ENCODE data around the gene CCNL2. TPM values are rescaled to one million over a fixed set of nuclear protein-coding genes. Genes with fewer than 3 reads are reported as not detected.

The CCNL2 gene
- total RNA-seq, 2 experiments from 2014 or later = 120 to 124 TPM

GRCh38 chr1:1354271-1355247 lies 44.6 kb downstream of the CCNL2 start:
- Mint-ChIP-seq H3K4me3 (no peak overlapping the region), H3K4me1 (peaks cover 15% of the 10 kb centered on the region), H3K27me3 (peaks cover 25% of the 10 kb centered on the region), H3K36me3 (no peaks in the 10 kb centered on the region), H3K27ac (no peak overlapping the region), H3K9me3 (ENCODE audit: low read depth) (no peaks in the 10 kb centered on the region)
- DNase-seq = no peak
- no peak for ATAC-seq
- CTCF ChIA-PET = interaction anchor here (5.0 kb wide), 1 partner anchor 16 kb away, joined by 42 read pairs; no protein-coding TSS in a partner anchor

- H3K4me3 Mint-ChIP-seq = no peak overlapping the region
- no peak for DNase-seq
- CTCF ChIA-PET = interaction anchor here (1.0 to 5.0 kb wide), 3 partner anchors 17 to 87 kb away, joined by 3 to 42 read pairs (median 3); partner anchors contain the start of gene CCNL2
- H3K36me3 Mint-ChIP-seq = no peaks in the 10 kb centered on the region
- no peak overlapping the region for H3K27ac Mint-ChIP-seq
- H3K4me1 Mint-ChIP-seq = peaks cover 7% of the 10 kb centered on the region
- H3K9me3 Mint-ChIP-seq (ENCODE audit: low read depth) = no peaks in the 10 kb centered on the region
- ATAC-seq = no peak
- peaks cover 25% of the 10 kb centered on the region for H3K27me3 Mint-ChIP-seq
These were observed 45.6 kb downstream of the CCNL2 start for GRCh38 chr1:1353389-1354151.

- Mint-ChIP-seq H3K4me3 (no peak overlapping the region), H3K27me3 (peaks cover 25% of the 10 kb centered on the region), H3K27ac (no peak overlapping the region), H3K4me1 (peaks cover 10% of the 10 kb centered on the region), H3K36me3 (no peaks in the 10 kb centered on the region), H3K9me3 (ENCODE audit: low read depth) (no peaks in the 10 kb centered on the region)
- DNase-seq = no peak
- no peak for ATAC-seq
- CTCF ChIA-PET = interaction anchor here (1.0 to 5.0 kb wide), 3 partner anchors 17 to 88 kb away, joined by 3 to 42 read pairs (median 3); partner anchors contain the start of gene CCNL2
These were observed 46.2 kb downstream of the CCNL2 start for GRCh38 chr1:1352786-1353388.

GRCh38 chr1:1351511-1352427 lies 47.4 kb downstream of the CCNL2 start:
- Mint-ChIP-seq H3K27me3 (peaks cover 25% of the 10 kb centered on the region), H3K9me3 (ENCODE audit: low read depth) (no peaks in the 10 kb centered on the region), H3K36me3 (no peaks in the 10 kb centered on the region), H3K4me3 (peak overlapping the region; percentile 37), H3K27ac (no peak overlapping the region), H3K4me1 (peaks cover 19% of the 10 kb centered on the region)
- no peak for ATAC-seq
- no peak for DNase-seq
- CTCF ChIA-PET = interaction anchor here (1.7 to 5.0 kb wide), 2 partner anchors 19 to 89 kb away, joined by 3 to 42 read pairs; no protein-coding TSS in a partner anchor

- H3K27ac Mint-ChIP-seq = peak within 1 kb of the TSS; percentile 24
- H3K36me3 Mint-ChIP-seq = no peaks in the 10 kb centered on the region
These were observed 49.7 kb downstream of the CCNL2 start, which contains the start of gene DVL1 for GRCh38 chr1:1349256-1350012. TSS of gene DVL1 (minus strand) at chr1:1349418. CDS start at chr1:1349065, 353 bp downstream.

GRCh38 chr1:1348420-1349255 lies 50.5 kb downstream of the CCNL2 start:
- Mint-ChIP-seq H3K4me1 (peaks cover 23% of the 10 kb centered on the region), H3K27ac (peak overlapping the region; percentile 24), H3K36me3 (no peaks in the 10 kb centered on the region), H3K9me3 (ENCODE audit: low read depth) (no peaks in the 10 kb centered on the region), H3K4me3 (peak overlapping the region; percentile 71), H3K27me3 (peaks cover 18% of the 10 kb centered on the region)
- CTCF ChIA-PET = interaction anchor here (1.0 to 1.9 kb wide), 7 partner anchors 23 to 227 kb away, joined by 3 to 16 read pairs (median 6); partner anchors contain the start of genes AURKAIP1 and CCNL2
- ATAC-seq = peak; percentile 50
- no peak for DNase-seq

More at GRCh38 chr1:1349256-1350012, 49.7 kb downstream of the CCNL2 start, which contains the start of gene DVL1:
- Mint-ChIP-seq H3K27me3 (peaks cover 25% of the 10 kb centered on the region), H3K4me1 (peaks cover 25% of the 10 kb centered on the region), H3K4me3 (peak within 1 kb of the TSS; percentile 71), H3K9me3 (ENCODE audit: low read depth) (no peaks in the 10 kb centered on the region)
- peak; percentile 79 for DNase-seq
- peak; percentile 83 for ATAC-seq
- CTCF ChIA-PET = interaction anchor here (1.2 to 1.8 kb wide), 3 partner anchors 22 to 92 kb away, joined by 3 to 16 read pairs (median 16); partner anchors contain the start of gene AURKAIP1

- H3K4me1 Mint-ChIP-seq = peaks cover 23% of the 10 kb centered on the region
- H3K9me3 Mint-ChIP-seq (ENCODE audit: low read depth) = no peaks in the 10 kb centered on the region
- peaks cover 10% of the 10 kb centered on the region for H3K27me3 Mint-ChIP-seq
- H3K4me3 Mint-ChIP-seq = peak overlapping the region; percentile 71
- CTCF ChIA-PET = interaction anchor here (1.0 to 1.9 kb wide), 7 partner anchors 23 to 226 kb away, joined by 3 to 16 read pairs (median 6); partner anchors contain the start of genes AURKAIP1 and CCNL2
- DNase-seq (no peak), ATAC-seq (no peak)
- no peak overlapping the region for H3K27ac Mint-ChIP-seq
- no peaks in the 10 kb centered on the region for H3K36me3 Mint-ChIP-seq
These were observed 51.3 kb downstream of the CCNL2 start for GRCh38 chr1:1347663-1348419.

GRCh38 chr1:1347026-1347595 lies 52.0 kb downstream of the CCNL2 start:
- H3K36me3 Mint-ChIP-seq = no peaks in the 10 kb centered on the region
- CTCF ChIA-PET = interaction anchor here (1.1 to 1.9 kb wide), 4 partner anchors 24 to 52 kb away, joined by 5 to 16 read pairs (median 8); partner anchors contain the start of gene CCNL2
- no peak for DNase-seq
- H3K4me3 Mint-ChIP-seq = peak overlapping the region; percentile 71
- H3K4me1 Mint-ChIP-seq = peaks cover 19% of the 10 kb centered on the region
- H3K27me3 Mint-ChIP-seq = peaks cover 3% of the 10 kb centered on the region
- H3K9me3 Mint-ChIP-seq (ENCODE audit: low read depth) = no peaks in the 10 kb centered on the region
- no peak for ATAC-seq
- H3K27ac Mint-ChIP-seq = no peak overlapping the region

GRCh38 chr1:1346501-1346890 lies 52.6 kb downstream of the CCNL2 start:
- DNase-seq = no peak
- Mint-ChIP-seq H3K4me3 (no peak overlapping the region), H3K9me3 (ENCODE audit: low read depth) (no peaks in the 10 kb centered on the region), H3K27ac (no peak overlapping the region), H3K36me3 (peaks cover under 1% of the 10 kb centered on the region), H3K4me1 (peaks cover 19% of the 10 kb centered on the region), H3K27me3 (no peaks in the 10 kb centered on the region)
- CTCF ChIA-PET = interaction anchor here (1.8 kb wide), 1 partner anchor 25 kb away, joined by 10 read pairs; no protein-coding TSS in a partner anchor
- ATAC-seq = no peak
